HepG2 (cell line): ENCODE results near the gene ATP8B4. TPM values are rescaled to one million over a fixed set of nuclear protein-coding genes. Genes with fewer than 3 reads are reported as not detected.

ENCODE experiments used
- ATAC-seq: fragments of 200-7000 bp; cut with Tn5 transposase; 3 replicates; pipeline ENCODE4 v1.9.1; 2020; ENCODE audit warnings: mild to moderate bottlenecking, moderate library complexity
- BruUV-seq: library from RNA; stranded (reverse); fragments of 400-500 nt; replicated peaks from 2 replicates; lab custom pipeline; 2021; lab: Mats Ljungman, UMichigan
- CTCF ChIA-PET: fragments of 300-600 bp; formaldehyde crosslinking; extraction: SDS; loops from one replicate; lab custom pipeline; 2021; ENCODE audit warnings: low total read pairs, inconsistent platforms, low intra/inter-chr PET ratio; lab: Yijun Ruan, JAX
- POLR2A ChIA-PET: fragments of 350-600 bp; sonication (Branson Sonifier 250); formaldehyde crosslinking; loops from one replicate; lab custom pipeline; 2020; ENCODE audit warnings: antibody characterized with exemption, inconsistent platforms; lab: Yijun Ruan, JAX
- DNase-seq: peaks from one replicate; pipeline ENCODE4 v3.0.0-alpha.2; 2015; ENCODE audit warnings: low spot score
- FAIRE-seq: peaks from 3 replicates; lab custom pipeline; 2011; peaks lifted over from hg19 to GRCh38; lab: Jason Lieb, UNC
- H2AFZ ChIP-seq: one replicate; pipeline ENCODE4 v1.6.1; 2011; ENCODE audit warnings: low read length, inconsistent platforms
- H3K27ac ChIP-seq: fragments of 300-600 bp; 3 replicates; pipeline ENCODE4 v1.8.0; 2011; ENCODE audit warnings: mixed run types, mild to moderate bottlenecking, mixed read lengths, low read length, inconsistent platforms; ENCODE audit not compliant: insufficient read depth; ENCODE audit errors: extremely low read length
- H3K27me3 ChIP-seq, 2 experiments: fragments of 200-600 bp in 1 of 2; 2 replicates in 1 of 2; 3 replicates in 1 of 2; pipeline versions ENCODE4 v1.6.0 to v1.8.0; 2011; ENCODE audit warnings: low read length in 2 of 2, mild to moderate bottlenecking in 2 of 2, moderate library complexity in 2 of 2, inconsistent platforms in 1 of 2; ENCODE audit not compliant: insufficient read depth in 2 of 2, control insufficient read depth in 1 of 2
- H3K36me3 ChIP-seq, 2 experiments: fragments of 200-600 bp in 1 of 2; replicated peaks in 1 of 2; 2 replicates in 1 of 2; 3 replicates in 1 of 2; pipeline versions ENCODE4 v1.5.1 to v1.8.0; 2011; ENCODE audit warnings: low read length in 2 of 2, inconsistent platforms in 1 of 2; ENCODE audit not compliant: insufficient read depth in 2 of 2, control insufficient read depth in 1 of 2
- H3K4me1 ChIP-seq: 2 replicates; pipeline ENCODE4 v1.5.1; 2012; ENCODE audit warnings: low read length, inconsistent platforms; ENCODE audit not compliant: insufficient read depth
- H3K4me2 ChIP-seq: 2 replicates; pipeline ENCODE4 v1.6.0; 2011; ENCODE audit warnings: low read depth, low read length, inconsistent platforms
- H3K4me3 ChIP-seq, 3 experiments: fragments of 200-600 bp in 1 of 3; sonication (generic), shearing (Covaris generic) in 1 of 3; replicated peaks in 1 of 3; 2 replicates each; pipeline ENCODE4 v1.5.1; 2011 to 2016; ENCODE audit warnings: low read length in 3 of 3, inconsistent platforms in 2 of 3, low read depth in 2 of 3, mild to moderate bottlenecking in 2 of 3, control low read depth in 1 of 3, mixed read lengths in 1 of 3; ENCODE audit not compliant: insufficient read depth in 1 of 3
- H3K79me2 ChIP-seq: one replicate; pipeline ENCODE4 v1.6.1; 2011; ENCODE audit warnings: low read length, inconsistent platforms; ENCODE audit not compliant: insufficient read depth
- H3K9ac ChIP-seq: 2 replicates; pipeline ENCODE4 v1.6.0; 2011; ENCODE audit warnings: mild to moderate bottlenecking, low read depth, low read length, inconsistent platforms; ENCODE audit not compliant: insufficient read depth
- H3K9me3 ChIP-seq: 2 replicates; pipeline ENCODE4 v1.5.1; 2012; ENCODE audit warnings: mild to moderate bottlenecking, low read length
- H4K20me1 ChIP-seq: 2 replicates; pipeline ENCODE4 v1.6.0; 2011; ENCODE audit warnings: inconsistent platforms, mild to moderate bottlenecking, low read length, moderate library complexity; ENCODE audit not compliant: insufficient read depth
- ETV6 ChIP-seq: sonication (generic); formaldehyde crosslinking; conservative IDR thresholded peaks from 2 replicates; pipeline ENCODE4 v1.4.0; 2020; ENCODE audit warnings: missing genetic modification reagents
- PRMT3 ChIP-seq: sonication (generic); formaldehyde crosslinking; IDR thresholded peaks from 2 replicates; pipeline ENCODE4 v1.8.1; 2022; ENCODE audit warnings: low read depth, mild to moderate bottlenecking, moderate library complexity, missing genetic modification reagents, borderline replicate concordance
- ZBTB20 ChIP-seq: sonication (generic); formaldehyde crosslinking; IDR thresholded peaks from 2 replicates; pipeline ENCODE4 v1.8.1; 2023; ENCODE audit warnings: missing genetic modification reagents, low read depth, mild to moderate bottlenecking, borderline replicate concordance
- WGBS: methylation state at CpG from one replicate; pipeline ENCODE4 v1.1.6; 2017; ENCODE audit warnings: low lambda C conversion rate; 5-methylcytosine and 5-hydroxymethylcytosine counted together
- in situ Hi-C: cut with HindIII; loops from 2 replicates; pipeline ENCODE4 v1.10.0; 2017; ENCODE audit warnings: low pct_unique_long_range_greater_than_20kb; ENCODE audit not compliant: extremely low pct_ligation_motif_present
- intact Hi-C: fragments of 100-400 bp; cut with micrococcal nuclease; formaldehyde crosslinking; loops from one replicate; pipeline ENCODE4 v1.10.0; 2022; ENCODE audit not compliant: unreplicated experiment
- polyA plus RNA-seq, 8 experiments: library from polyadenylated mRNA; depleted of rRNA in 3 of 8; stranded (reverse) in 7 of 8; unstranded in 1 of 8; fragments of >200 nt; fragmentation: Illumina TruSeq in 4 of 8; extraction: Trizol in 4 of 8; gene quantifications; 2 replicates each; pipeline versions ENCODE4 v1.2.1 to v1.2.3, GENCODE V29; 2011 to 2016; ENCODE audit warnings: low read depth in 4 of 8, missing spikeins in 1 of 8, mixed read lengths in 1 of 8; ENCODE audit not compliant: insufficient read depth in 1 of 8
- total RNA-seq, 5 experiments: library from RNA; depleted of rRNA; stranded (reverse); fragments of >200 nt; fragmentation: Illumina TruSeq; extraction: Trizol; gene quantifications; 2 replicates each; pipeline ENCODE4 v1.2.3, GENCODE V29; 2016; ENCODE audit warnings: low read depth in 1 of 5

Gene ATP8B4
- total and polyA plus RNA-seq, 2 of the 13 experiments (the other 11 are each of a cell fraction or from before 2014, with no cell fraction given) = 0.24 to 0.69 TPM

- 38% methylated on average over 2 of the region's 2 CpGs for WGBS
- TF ChIP-seq ETV6 = no peak
- no peak for ATAC-seq
- Histone ChIP-seq H3K4me3 (no peak overlapping the region), H3K4me2 (no peak overlapping the region), H3K9me3 (no peaks in the 10 kb centered on the region), H3K9ac (no peak overlapping the region), H3K79me2 (no peaks in the 10 kb centered on the region), H3K27ac (no peak overlapping the region), H3K27me3 (no peaks in the 10 kb centered on the region), H3K4me1 (no peaks in the 10 kb centered on the region), H3K36me3 (no peaks in the 10 kb centered on the region), H2AFZ (no peak overlapping the region), H4K20me1 (no peaks in the 10 kb centered on the region)
- POLR2A ChIA-PET = no interaction called here
- no peak for FAIRE-seq
- intact Hi-C loops = no loop called here
- CTCF ChIA-PET = no interaction called here
- in situ Hi-C loops = no loop called here
- BruUV-seq = no TSS peak
- no peak for DNase-seq
Measured at GRCh38 chr15:49984436-49984835, 134.6 kb downstream of the ATP8B4 start.

GRCh38 chr15:49982584-49982983, 136.4 kb downstream of the ATP8B4 start:
- no peak overlapping the region for H3K27ac ChIP-seq
- ChIA-PET CTCF (no interaction called here), POLR2A (no interaction called here)
- no peaks in the 10 kb centered on the region for H4K20me1 ChIP-seq
- no peaks in the 10 kb centered on the region for H3K79me2 ChIP-seq
- intact Hi-C loops = no loop called here
- no peak overlapping the region for H3K4me2 ChIP-seq
- ATAC-seq (no peak), FAIRE-seq (no peak), DNase-seq (no peak)
- no peak overlapping the region for H3K9ac ChIP-seq
- in situ Hi-C loops = no loop called here
- H2AFZ ChIP-seq = no peak overlapping the region
- no peaks in the 10 kb centered on the region for H3K27me3 ChIP-seq
- H3K36me3 ChIP-seq = no peaks in the 10 kb centered on the region
- WGBS = 44% methylated on average over 3 of the region's 3 CpGs
- H3K4me1 ChIP-seq = no peaks in the 10 kb centered on the region
- no peaks in the 10 kb centered on the region for H3K9me3 ChIP-seq
- TF ChIP-seq PRMT3 (CRISPR knock-in tag) (no peak), ZBTB20 (CRISPR knock-in tag) (no peak)
- H3K4me3 ChIP-seq = no peak overlapping the region
- no TSS peak for BruUV-seq
